GM18507 (cell line): ENCODE results near the gene RPS15.

Experiments used
- DNase-seq: peaks from one replicate; pipeline ENCODE4 v3.0.0; 2011; ENCODE audit warnings: low read depth; ENCODE audit not compliant: insufficient read length; ENCODE audit errors: extremely low spot score
- FAIRE-seq: peaks from 2 replicates; lab custom pipeline; 2011; peaks lifted over from hg19 to GRCh38; lab: Jason Lieb, UNC

The RPS15 gene

GRCh38 chr19:1465191-1466016 is 27.2 kb downstream of the RPS15 start:
- peak; percentile 49 for FAIRE-seq
- DNase-seq = no peak

GRCh38 chr19:1466018-1466460 is 27.8 kb downstream of the RPS15 start:
- FAIRE-seq (no peak), DNase-seq (no peak)

DNA sequence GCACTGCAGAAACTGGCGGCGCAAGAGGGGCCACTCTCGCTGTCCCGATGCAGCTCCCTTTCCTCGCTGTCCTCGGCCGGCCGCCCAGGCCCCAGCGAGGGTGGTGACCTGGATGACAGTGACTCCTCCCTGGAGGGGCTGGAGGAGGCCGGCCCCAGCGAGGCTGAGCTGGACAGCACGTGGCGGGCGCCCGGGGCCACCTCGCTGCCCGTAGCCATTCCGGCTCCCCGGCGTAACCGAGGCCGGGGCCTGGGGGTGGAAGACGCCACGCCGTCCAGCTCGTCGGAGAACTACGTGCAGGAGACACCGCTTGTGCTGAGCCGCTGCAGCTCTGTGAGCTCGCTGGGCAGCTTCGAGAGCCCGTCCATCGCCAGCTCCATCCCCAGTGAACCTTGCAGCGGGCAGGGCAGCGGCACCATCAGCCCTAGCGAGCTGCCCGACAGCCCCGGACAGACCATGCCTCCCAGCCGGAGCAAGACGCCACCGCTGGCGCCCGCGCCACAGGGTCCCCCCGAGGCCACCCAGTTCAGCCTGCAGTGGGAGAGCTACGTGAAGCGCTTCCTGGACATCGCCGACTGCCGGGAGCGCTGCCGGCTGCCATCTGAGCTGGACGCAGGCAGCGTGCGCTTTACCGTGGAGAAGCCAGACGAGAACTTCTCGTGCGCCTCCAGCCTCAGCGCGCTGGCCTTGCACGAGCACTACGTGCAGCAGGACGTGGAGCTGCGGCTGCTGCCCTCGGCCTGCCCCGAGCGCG is 28.4 kb downstream of the RPS15 start:
- FAIRE-seq (no peak), DNase-seq (no peak)

DNA sequence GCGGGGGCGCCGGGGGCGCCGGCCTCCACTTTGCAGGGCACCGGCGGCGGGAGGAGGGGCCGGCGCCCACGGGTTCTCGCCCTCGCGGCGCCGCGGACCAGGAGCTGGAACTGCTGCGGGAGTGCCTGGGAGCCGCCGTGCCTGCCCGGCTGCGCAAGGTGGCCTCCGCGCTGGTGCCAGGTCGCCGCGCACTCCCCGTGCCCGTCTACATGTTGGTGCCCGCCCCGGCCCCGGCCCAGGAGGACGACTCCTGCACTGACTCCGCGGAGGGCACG is 29.0 kb downstream of the RPS15 start:
- DNase-seq = no peak
- no peak for FAIRE-seq

GRCh38 chr19:1467490-1468273 is 29.5 kb downstream of the RPS15 start:
- FAIRE-seq = no peak

DNA sequence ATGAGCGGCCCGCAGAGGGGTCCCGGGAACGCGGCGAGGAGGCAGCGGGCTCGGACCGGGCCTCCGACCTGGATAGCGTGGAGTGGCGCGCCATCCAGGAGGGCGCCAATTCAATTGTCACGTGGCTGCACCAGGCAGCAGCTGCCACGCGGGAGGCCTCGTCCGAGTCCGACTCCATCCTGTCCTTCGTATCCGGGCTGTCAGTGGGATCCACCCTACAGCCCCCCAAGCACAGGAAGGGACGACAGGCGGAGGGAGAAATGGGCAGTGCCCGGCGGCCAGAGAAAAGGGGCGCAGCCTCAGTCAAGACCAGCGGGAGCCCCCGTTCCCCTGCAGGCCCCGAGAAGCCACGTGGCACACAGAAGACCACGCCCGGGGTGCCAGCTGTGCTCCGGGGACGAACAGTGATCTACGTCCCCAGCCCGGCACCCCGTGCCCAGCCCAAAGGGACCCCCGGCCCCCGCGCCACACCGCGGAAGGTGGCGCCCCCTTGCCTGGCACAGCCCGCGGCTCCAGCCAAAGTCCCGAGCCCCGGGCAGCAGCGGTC is 30.2 kb downstream of the RPS15 start:
- no peak for DNase-seq
- FAIRE-seq = no peak

More at GRCh38 chr19:1467490-1468273, 29.5 kb downstream of the RPS15 start:
- no peak for DNase-seq

- FAIRE-seq (no peak), DNase-seq (no peak)
Observed at GRCh38 chr19:1468821-1469254, 30.6 kb downstream of the RPS15 start.

- DNase-seq (no peak), FAIRE-seq (no peak)
Observed at GRCh38 chr19:1469255-1470054, 31.3 kb downstream of the RPS15 start.

DNA sequence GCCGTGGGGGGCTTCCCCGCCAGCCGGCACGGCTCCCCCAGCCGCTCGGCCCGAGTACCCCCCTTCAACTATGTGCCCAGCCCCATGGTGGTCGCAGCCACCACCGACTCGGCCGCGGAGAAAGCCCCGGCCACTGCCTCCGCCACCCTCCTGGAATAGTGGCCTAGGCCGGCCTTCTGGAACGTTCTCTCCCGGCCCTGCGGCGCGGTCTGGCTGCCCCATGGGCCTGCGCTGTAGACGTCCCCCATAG is 31.8 kb downstream of the RPS15 start:
- DNase-seq = no peak
- FAIRE-seq = no peak

DNA sequence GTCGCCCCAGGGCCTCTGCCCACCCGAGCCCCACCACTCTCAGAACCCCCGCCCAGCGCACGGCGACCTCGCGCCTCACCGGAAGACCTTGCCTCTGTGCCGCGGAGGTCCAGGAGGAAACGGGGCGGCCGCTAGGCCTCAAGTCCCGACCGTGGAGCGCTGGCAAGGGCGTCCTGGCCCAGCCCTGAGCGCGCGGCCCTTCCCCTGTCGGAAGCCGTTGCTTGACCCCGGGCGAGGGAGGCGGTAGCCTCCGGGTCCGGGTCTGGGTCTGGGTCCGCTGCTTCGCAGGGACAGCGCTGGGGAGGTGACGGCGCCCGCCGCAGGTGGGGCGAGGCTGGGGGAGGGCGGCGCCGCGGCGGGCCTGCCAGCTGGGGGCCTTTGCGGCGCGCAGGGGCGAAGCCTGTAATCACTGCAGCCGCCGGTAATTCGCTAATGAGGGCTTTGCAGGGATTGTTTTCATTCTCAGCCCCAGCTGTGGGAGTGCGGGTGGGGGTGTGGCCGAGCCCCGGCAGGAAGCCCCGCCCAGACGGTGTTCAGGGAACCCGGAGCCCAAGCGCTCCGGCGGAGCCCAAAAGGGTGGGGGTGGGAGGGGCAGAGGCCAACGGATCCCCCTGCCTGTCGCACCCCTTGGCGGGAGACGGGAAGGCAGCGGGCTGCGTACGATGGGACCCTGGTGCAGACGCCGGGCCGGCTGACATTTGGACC is 32.3 kb downstream of the RPS15 start:
- DNase-seq (no peak), FAIRE-seq (peak; percentile 64)

DNA sequence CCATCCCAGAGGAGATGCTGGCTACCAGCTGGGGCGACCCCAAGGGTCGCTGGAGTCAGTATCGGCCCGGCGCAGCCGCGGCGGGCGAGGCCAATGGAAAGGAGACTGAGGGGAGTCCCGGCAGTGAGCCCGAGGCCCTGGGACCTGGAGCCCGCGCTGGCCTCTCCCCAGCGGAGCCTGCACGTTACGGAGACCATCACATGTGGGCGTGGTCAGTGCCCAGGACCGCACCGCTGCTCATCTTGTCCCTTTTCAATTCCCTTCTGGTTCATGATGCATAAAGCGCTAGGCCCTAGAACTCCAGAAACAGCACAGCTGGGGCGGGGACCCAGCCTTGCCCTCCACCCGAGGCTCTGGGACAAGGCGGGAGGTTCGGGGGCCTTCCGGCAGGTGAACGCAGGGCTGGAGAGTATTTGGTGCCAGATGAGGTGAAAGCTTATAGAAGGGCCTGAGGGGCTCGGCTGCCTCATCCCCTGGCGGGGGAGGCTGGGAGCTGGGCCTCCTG is 32.9 kb downstream of the RPS15 start:
- FAIRE-seq (no peak), DNase-seq (no peak)

DNA sequence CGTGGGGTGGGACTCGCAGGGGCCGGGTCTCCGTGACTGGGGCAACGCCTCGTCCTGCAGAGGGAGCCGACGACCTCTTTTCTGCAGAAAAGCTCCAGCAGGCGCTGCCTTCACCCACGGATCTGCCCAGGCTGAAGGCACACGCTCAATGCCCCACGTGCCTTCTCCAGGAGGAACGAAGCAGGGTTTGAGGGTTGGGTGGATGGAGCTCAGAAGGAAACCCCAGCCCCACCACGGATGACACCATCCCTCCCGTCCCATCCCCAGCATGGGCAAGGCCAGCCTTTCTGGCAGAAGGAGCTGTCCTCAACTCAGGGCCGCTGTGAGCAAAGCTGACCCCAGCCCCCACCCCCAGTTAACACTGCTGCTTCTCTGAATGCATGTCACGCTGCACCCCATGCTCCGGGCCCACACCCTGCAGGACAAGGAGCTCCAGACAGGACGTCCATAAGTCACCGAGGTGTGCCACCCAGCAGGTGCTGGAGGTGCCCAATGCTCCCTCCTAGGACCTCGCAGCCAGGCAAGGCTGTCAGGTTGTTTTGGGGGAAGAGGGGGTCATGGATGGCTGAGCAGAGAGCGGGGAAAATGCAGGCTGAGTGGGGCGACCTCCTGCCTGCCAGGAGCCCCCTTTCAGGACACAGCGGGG is 33.4 kb downstream of the RPS15 start:
- no peak for FAIRE-seq

GRCh38 chr19:1472231-1473084 is 34.3 kb downstream of the RPS15 start:
- FAIRE-seq (no peak), DNase-seq (no peak)

More for the DNA sequence above, 33.4 kb downstream of the RPS15 start:
- DNase-seq = no peak

- FAIRE-seq (no peak), DNase-seq (no peak)
Observed at GRCh38 chr19:1473085-1473851, 35.1 kb downstream of the RPS15 start.

DNA sequence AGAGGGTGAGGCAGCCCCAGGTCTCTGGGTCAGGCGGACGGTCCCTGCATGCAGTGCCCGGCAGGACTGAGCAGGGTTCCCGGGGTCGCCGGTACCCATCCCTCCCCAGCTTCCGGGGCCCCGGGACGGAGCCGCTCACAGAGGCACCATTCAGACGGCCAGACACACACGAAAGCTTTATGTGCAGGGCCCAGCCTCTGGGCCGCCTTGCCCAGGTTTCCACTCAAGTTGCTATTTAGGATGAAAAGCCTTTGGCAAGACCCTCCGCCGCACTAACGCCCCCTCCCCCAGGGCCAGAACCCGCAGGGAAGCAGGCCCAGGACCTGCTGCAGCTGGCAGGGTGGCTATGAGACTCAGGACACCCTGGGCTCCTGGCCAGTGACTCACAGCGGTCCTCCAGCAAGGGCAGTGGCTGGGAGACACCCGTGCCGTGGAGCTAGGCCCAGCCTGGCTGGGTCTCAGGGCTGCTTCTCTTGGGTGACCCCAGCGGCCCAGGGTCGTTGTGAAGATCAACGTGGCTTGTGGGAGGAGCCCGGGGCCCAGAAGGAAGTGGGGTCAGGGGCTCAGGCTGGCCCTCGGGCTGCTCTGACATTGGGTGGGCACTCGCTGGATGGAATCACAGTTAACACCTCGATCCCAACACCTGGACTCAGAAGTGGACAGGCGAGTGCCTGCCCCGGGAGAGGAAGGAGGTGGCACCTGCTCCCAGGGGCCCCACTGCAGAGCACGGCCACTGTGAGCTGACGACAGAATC is 36.0 kb downstream of the RPS15 start:
- FAIRE-seq (no peak), DNase-seq (no peak)

DNA sequence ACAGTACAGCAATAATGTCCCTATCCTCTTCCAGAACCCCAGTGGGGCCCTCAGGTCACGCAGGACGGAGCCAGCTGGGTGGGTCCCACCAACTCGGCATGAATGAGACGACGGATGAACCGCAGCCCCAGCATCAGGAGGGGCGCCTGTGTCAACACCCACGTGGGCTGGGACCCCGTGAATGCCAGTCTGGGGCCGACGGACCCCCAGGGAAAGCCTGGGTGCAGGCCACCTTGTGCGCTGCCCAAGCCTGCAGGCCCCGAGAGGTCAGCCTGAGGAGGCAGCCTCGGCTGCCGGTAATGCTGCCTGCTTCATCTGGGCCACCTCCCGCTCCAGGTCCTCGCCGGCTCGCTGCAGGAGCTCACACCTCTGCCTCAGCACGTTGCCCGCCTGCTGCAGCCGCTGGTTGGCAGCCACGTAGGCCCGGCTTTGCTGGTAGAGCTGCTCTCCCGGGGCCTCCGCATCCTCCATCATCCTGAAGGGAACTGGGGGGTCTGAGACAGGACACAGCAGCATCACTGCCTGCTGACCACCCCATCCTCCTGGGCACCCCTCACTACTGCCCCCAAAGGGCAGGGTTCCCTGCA is 36.7 kb downstream of the RPS15 start:
- FAIRE-seq = no peak
- no peak for DNase-seq
